Muscle of leg (tissue), 11 donors: ENCODE data around the gene TRPC3. TPM values are rescaled to one million over a fixed set of nuclear protein-coding genes. Genes with fewer than 3 reads are reported as not detected.
A peak's percentile ranks its signal among the peaks of the same experiment; 100 is the strongest.
"Not testable (repeated sequence)": the region's sequence is repeated elsewhere in the genome, so short reads cannot be mapped to it uniquely, and the experiment has no call there.

Experiments
- DNase-seq: peaks from one replicate; pipeline ENCODE4 v3.0.0; 2013
- H3K27ac ChIP-seq: one replicate; pipeline ENCODE4 v1.5.1; 2013; ENCODE audit warnings: mild to moderate bottlenecking, low read length, control low read depth
- H3K27me3 ChIP-seq: one replicate; pipeline ENCODE4 v1.6.1; 2013; ENCODE audit warnings: low read length; ENCODE audit not compliant: control insufficient read depth, insufficient read depth
- H3K36me3 ChIP-seq: one replicate; pipeline ENCODE4 v1.6.1; 2013; ENCODE audit warnings: low read length; ENCODE audit not compliant: control insufficient read depth, insufficient read depth
- H3K4me1 ChIP-seq: one replicate; pipeline ENCODE4 v1.6.1; 2013; ENCODE audit warnings: low read length; ENCODE audit not compliant: control insufficient read depth, insufficient read depth
- H3K4me3 ChIP-seq: one replicate; pipeline ENCODE4 v1.5.1; 2013; ENCODE audit warnings: low read length, control low read depth
- H3K9me3 ChIP-seq: replicated peaks from 2 replicates; pipeline ENCODE4 v1.6.1; 2013; ENCODE audit warnings: low read depth, low read length; ENCODE audit not compliant: control insufficient read depth
- WGBS: methylation state at CpG from one replicate; pipeline ENCODE4 v1.1.5; 2013; ENCODE audit warnings: missing lambda C conversion rate; ENCODE audit not compliant: insufficient coverage; 5-methylcytosine and 5-hydroxymethylcytosine counted together
- polyA plus RNA-seq, 8 donors: library from polyadenylated mRNA; unstranded; fragments of 120-200 nt; gene quantifications; one replicate each; pipeline versions ENCODE4 v1.2.1 to v1.2.3, GENCODE V29; 2013; ENCODE audit warnings: inconsistent platforms in 1 of 8, low replicate concordance in 1 of 8; ENCODE audit not compliant: insufficient read length in 8 of 8, insufficient read depth in 1 of 8
- total RNA-seq: library from RNA; stranded (reverse); fragments of 120-200 nt; gene quantifications from one replicate; pipeline ENCODE4 v1.2.4, GENCODE V29; 2013

Gene TRPC3
- total and polyA plus RNA-seq, 9 donors: 0.52 to 1.7 (median 0.83) TPM

DNA sequence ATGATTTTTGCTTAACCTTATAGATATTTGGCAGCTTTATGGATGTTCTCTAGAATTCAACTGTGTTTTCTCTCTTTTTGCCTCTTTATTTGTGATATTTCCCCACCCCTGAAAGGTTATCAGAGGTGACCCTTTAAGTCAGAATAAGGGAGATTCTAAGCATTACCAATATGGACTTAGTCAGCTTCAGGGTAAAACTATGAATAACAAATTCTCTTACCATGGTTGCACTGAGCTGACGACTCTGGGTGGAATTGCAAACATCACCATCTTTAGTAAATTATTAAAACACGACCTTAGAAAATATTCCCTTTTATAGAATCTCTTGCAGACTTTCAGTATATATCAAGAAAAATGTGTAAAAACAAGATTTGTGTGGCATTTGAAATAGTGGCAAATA, 21.6 kb downstream of the TRPC3 start:
- no CpG with 5 or more reads among the region's 2 CpGs for WGBS
- no peaks in the 10 kb centered on the region for H3K4me1 ChIP-seq

GRCh38 chr4:121927948-121928347, 23.9 kb downstream of the TRPC3 start:
- WGBS: no CpG with 5 or more reads among the region's 1 CpG

More for the DNA sequence above, 21.6 kb downstream of the TRPC3 start:
- no peak for DNase-seq
- H3K27me3 ChIP-seq: peaks cover 15% of the 10 kb centered on the region
- no peak overlapping the region for H3K27ac ChIP-seq
- no peak overlapping the region for H3K4me3 ChIP-seq
- no peaks in the 10 kb centered on the region for H3K9me3 ChIP-seq
- H3K36me3 ChIP-seq: no peaks in the 10 kb centered on the region

GRCh38 chr4:121926490-121926889, 25.4 kb downstream of the TRPC3 start:
- not testable (repeated sequence) for H3K27ac ChIP-seq, H3K9me3 ChIP-seq, DNase-seq, H3K4me1 ChIP-seq, H3K27me3 ChIP-seq, H3K4me3 ChIP-seq, H3K36me3 ChIP-seq
- no CpG with 5 or more reads among the region's 5 CpGs for WGBS

More at GRCh38 chr4:121927948-121928347, 23.9 kb downstream of the TRPC3 start:
- DNase-seq: no peak
- no peak overlapping the region for H3K4me3 ChIP-seq
- peaks cover 10% of the 10 kb centered on the region for H3K27me3 ChIP-seq
- no peak overlapping the region for H3K27ac ChIP-seq
- H3K9me3 ChIP-seq: no peaks in the 10 kb centered on the region
- no peaks in the 10 kb centered on the region for H3K36me3 ChIP-seq
- no peaks in the 10 kb centered on the region for H3K4me1 ChIP-seq

DNA sequence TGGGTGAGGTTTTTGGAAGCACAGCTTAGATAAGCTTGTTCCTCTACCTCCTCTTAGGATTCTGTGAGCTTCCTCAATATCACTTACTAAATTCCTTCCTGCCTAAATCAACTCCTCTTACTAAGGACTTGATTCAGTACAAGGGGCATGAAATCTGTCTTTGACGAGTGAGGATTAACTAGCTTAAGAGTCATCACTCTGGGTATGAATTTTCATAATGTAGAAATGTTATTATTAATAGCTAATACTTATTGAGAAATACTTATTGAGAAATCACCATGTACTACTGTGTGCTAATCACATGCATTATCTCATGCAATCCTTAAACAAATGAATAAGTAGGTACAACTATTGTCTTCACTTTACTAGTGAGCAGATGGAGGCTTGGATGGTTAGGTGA, 28.6 kb downstream of the TRPC3 start:
- Histone ChIP-seq H3K4me1 (no peaks in the 10 kb centered on the region), H3K36me3 (no peaks in the 10 kb centered on the region), H3K27me3 (no peaks in the 10 kb centered on the region), H3K27ac (no peak overlapping the region), H3K4me3 (no peak overlapping the region), H3K9me3 (no peaks in the 10 kb centered on the region)
- no peak for DNase-seq
- WGBS: no CpG with 5 or more reads among the region's 1 CpG

DNA sequence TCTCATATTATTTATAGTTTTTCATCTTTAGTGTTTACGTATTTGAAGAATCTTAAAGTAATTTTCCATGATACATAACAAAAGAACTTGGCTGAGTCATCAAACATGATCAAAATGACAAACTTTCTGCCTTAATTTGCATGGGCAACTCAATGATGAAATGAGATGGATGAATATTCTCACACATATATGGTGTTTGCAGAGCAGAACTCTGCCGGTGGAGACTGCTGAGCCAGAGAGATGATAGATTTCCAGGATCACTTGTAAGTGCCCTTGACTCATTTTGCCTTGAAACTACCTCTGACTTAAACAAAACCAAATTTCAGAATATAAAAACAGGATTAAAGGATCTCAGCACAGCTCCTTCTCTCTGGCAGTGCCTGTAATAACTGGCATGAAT, 38.2 kb downstream of the TRPC3 start:
- H3K4me3 ChIP-seq: no peak overlapping the region
- no peaks in the 10 kb centered on the region for H3K27me3 ChIP-seq
- no peaks in the 10 kb centered on the region for H3K9me3 ChIP-seq
- H3K27ac ChIP-seq: no peak overlapping the region
- no peaks in the 10 kb centered on the region for H3K36me3 ChIP-seq
- H3K4me1 ChIP-seq: no peaks in the 10 kb centered on the region
- DNase-seq: no peak
- no CpG with 5 or more reads among the region's 2 CpGs for WGBS

DNA sequence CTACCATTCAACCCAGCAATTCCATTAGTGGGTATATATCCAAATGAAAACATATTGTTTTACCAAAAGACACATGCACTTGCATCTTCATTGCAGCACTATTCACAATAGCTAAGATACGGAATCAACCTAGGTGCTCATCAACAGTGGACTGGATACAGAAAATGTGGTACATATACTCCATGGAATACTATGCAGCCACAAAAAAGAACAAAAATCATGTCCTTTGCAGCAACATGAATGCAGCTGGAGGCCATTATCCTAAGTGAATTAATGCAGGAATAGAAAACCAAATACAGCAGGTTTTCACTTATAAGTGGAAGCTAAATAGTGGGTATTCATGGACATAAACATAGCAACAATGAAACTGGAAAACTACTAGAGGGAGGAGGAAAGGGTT, 43.5 kb downstream of the TRPC3 start:
- Histone ChIP-seq H3K27ac (no peak overlapping the region), H3K27me3 (no peaks in the 10 kb centered on the region), H3K4me3 (no peak overlapping the region), H3K36me3 (no peaks in the 10 kb centered on the region), H3K4me1 (no peaks in the 10 kb centered on the region), H3K9me3 (no peaks in the 10 kb centered on the region)
- no peak for DNase-seq
- no CpG with 5 or more reads among the region's 1 CpG for WGBS

DNA sequence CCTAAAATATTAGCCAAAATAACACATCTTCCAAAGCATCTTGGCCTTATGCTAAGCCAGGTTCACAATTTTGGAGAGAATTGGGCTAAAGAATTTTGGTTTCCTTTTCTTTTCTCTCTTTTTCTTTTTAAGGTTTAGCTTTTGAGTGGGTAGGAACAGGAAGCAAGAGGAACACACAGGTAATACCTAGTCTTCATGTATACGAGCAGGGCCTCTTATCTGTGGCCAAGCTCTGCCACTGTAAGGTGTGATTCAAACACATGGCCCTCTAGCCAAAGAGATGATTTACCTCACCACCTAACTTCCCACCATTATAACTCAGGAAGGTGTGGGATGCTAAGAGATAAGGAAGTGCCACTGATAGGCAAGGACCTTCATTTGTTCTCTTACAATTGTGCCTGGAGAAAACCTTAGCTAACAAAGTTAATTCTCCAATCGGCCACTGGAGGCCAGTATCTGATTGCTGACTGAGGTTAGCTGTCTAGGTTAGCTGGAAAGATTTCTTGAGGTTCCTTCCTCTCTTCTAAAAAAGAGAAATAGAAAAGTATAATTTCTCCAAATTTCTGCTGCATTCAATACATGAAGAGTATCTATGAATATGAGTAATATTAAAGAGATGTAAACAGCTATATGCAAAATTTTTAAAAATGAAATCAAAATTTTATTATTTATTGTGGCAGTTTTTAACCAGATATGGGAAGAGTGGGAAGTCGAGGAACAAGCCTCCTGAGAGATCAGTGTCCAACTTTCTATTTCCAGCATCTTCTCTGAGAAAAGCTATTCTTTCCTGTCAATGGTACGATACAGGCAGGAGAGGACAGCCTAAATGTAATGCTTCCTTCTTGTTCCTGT, 51.5 kb downstream of the TRPC3 start:
- no peaks in the 10 kb centered on the region for H3K36me3 ChIP-seq
- peak; percentile 66 for DNase-seq
- no peak overlapping the region for H3K4me3 ChIP-seq
- WGBS: 80% methylated on average over 1 of the region's 4 CpGs
- H3K27ac ChIP-seq: no peak overlapping the region
- no peaks in the 10 kb centered on the region for H3K4me1 ChIP-seq
- no peaks in the 10 kb centered on the region for H3K9me3 ChIP-seq
- H3K27me3 ChIP-seq: no peaks in the 10 kb centered on the region

DNA sequence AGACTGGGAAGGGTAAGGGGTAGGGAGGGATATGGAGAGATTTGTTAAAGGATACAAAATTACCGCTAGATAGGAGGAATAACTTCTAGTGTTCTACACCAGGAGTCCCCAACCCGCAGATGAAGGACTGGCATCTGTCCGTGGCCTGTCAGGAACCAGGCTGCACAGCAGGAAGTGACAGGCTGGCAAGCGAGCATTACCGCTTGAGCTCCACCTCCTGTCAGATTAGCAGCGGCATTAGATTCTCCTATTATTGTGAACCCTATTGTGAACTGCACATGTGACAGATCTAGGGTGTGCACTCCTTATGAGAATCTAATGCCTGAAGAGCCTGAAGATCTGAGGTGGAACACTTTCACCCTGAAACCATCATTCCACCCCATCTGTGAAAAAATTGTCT, 53.7 kb downstream of the TRPC3 start:
- 50% methylated on average over 4 of the region's 6 CpGs for WGBS
- no peak for DNase-seq
- no peak overlapping the region for H3K4me3 ChIP-seq
- H3K27ac ChIP-seq: no peak overlapping the region
- no peaks in the 10 kb centered on the region for H3K27me3 ChIP-seq
- no peaks in the 10 kb centered on the region for H3K4me1 ChIP-seq
- no peaks in the 10 kb centered on the region for H3K36me3 ChIP-seq
- H3K9me3 ChIP-seq: no peaks in the 10 kb centered on the region

GRCh38 chr4:121888134-121888533, 63.7 kb downstream of the TRPC3 start:
- no peaks in the 10 kb centered on the region for H3K27me3 ChIP-seq
- whole genome bisulfite sequencing: no CpG with 5 or more reads among the region's 1 CpG
- DNase-seq: no peak
- no peak overlapping the region for H3K27ac ChIP-seq
- H3K4me1 ChIP-seq: no peaks in the 10 kb centered on the region
- no peak overlapping the region for H3K4me3 ChIP-seq
- H3K9me3 ChIP-seq: no peaks in the 10 kb centered on the region
- H3K36me3 ChIP-seq: no peaks in the 10 kb centered on the region

GRCh38 chr4:121885115-121885514, 66.7 kb downstream of the TRPC3 start:
- Histone ChIP-seq H3K4me1 (no peaks in the 10 kb centered on the region), H3K9me3 (no peaks in the 10 kb centered on the region), H3K36me3 (no peaks in the 10 kb centered on the region), H3K27me3 (no peaks in the 10 kb centered on the region), H3K4me3 (no peak overlapping the region), H3K27ac (no peak overlapping the region)
- WGBS: no CpG with 5 or more reads among the region's 2 CpGs
- no peak for DNase-seq
